ENCODE results near the gene MAFG.
A peak's percentile ranks its signal among the peaks of the same experiment; 100 is the strongest.

MAFG gene

GRCh38 chr17:81870131-81870980, 57.2 kb downstream of the MAFG start:
- peak in 1 of 56 donors; percentile 11 for DNase-seq

GRCh38 chr17:81869221-81870130, 58.1 kb downstream of the MAFG start:
- peak in 4 of 56 donors; percentile 8 to 38 (median 17) for DNase-seq

DNA sequence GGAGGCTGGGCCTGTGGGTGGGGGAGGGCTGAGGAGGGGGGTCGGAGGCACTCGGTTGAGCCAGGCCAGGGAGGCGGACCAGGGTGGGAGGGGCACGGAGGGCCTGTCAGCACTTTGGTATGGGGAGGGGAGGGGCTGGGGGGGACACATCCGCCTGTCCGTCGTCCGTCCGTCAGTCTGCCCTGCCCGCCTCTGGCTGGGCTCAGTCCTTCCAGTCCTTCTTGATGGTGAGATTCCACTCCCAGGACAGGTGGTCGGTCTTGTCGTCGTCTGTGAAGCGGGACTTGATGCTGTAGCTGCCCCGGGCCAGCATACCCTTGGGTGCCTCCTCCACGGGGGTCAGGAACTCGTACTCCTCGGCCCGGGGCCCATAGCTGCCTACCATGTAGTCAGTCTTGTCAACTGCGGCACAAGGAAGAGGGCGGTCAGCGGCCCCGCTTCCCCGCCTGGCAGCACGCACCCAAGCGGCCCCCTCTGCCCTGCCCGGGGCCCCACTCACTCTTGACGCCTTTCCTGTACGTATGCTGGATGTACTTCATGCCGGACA, 58.8 kb downstream of the MAFG start:
- DNase-seq: no peak
